ELR (cell line): Measurements from ENCODE around the gene UBR1.
A peak's percentile ranks its signal among the peaks of the same experiment; 100 is the strongest.
"Not testable (repeated sequence)": the region's sequence is repeated elsewhere in the genome, so short reads cannot be mapped to it uniquely, and the experiment has no call there.

Experiments used
- DNase-seq: peaks from one replicate; pipeline ENCODE4 v3.0.0-alpha.2; 2015; ENCODE audit warnings: low read depth

The UBR1 gene

DNA sequence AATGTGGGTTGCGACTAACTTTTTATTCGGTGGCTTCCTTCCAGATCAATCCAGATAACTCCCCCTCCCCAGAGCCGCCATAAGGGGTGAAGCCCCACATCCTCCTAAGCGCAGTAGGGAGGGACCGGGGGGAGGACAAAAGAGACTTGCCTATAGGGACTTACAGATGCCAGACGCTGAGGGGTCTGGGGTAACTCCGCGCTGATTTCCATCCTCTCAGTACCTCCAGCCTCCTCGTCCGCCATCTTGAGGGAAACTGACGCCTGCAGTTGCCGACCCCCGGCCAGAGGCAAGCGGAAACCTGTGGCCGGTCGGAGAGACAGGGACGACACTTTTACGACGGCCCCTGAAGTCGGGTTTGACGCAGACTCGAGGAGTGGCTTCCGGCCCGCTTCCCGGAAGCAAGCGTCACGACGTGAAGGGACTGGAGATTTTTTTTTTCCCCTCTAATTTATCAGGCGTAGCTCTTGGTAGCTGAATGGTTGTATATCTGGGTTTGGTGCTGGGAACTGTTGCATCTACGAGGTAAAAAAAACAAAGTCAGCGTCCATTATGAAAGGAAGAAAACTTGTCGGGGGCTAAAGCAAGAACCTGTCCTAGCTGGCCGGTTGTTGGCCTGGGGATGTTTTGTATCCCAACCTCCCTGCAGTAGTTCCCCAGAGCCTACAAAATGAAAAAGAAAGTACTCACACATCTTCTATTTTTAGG lies at the start of gene UBR1:
UBR1 (minus strand) TSS at position 261 of the 708 bp plus-strand sequence; CDS start at position 245, 16 bp downstream.
- peak; percentile 94 for DNase-seq

- no peak for DNase-seq
These were observed 47.4 kb upstream of the UBR1 start for GRCh38 chr15:43153269-43153668.

- no peak for DNase-seq
These were observed 45.9 kb upstream of the UBR1 start for GRCh38 chr15:43151688-43152087.

- DNase-seq = peak; percentile 98
These were observed 44.5 kb upstream of the UBR1 start for GRCh38 chr15:43150191-43150929.

DNA sequence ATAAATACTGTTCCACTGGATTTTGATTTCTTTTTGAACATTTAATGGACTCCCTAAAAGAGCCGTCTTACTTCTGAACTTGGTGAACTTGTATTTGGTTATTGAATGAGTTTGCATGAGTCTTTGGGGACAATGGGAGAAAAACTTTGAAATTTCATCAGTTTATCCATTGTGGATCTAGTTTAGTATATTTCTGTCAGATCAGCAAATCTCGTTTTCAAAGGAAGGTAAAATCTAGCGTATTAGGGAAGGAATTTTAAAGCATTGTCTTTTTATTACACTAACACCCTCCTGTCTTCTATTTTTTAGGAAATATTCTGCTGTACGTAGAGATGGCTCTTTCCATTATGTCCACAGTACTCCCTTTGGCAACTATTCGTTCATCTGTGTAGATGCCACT lies 40.3 kb upstream of the UBR1 start:
- DNase-seq = no peak

GRCh38 chr15:43144512-43144911 lies 38.7 kb upstream of the UBR1 start:
- no peak for DNase-seq

- no peak for DNase-seq
These were observed 37.5 kb upstream of the UBR1 start for GRCh38 chr15:43143203-43143941.

DNA sequence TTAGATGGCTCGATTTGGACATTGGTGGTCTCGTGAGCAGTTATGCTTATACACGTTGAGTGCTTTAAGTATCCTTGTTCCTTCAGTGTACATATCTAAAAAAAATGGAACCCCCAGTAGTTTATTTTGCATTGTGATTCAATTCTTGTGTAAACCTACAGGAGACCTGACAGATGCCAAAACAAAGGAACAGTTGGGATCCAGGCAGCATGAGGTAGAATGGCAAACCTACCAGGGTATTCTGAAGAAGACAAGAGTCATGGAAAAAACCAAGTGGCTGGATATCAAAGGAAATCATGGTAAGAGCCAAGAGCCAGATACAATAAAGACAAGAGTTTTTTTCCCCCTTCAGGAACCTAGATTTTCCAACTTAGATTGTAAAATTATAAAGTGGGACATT lies 29.5 kb upstream of the UBR1 start:
- DNase-seq = no peak

DNA sequence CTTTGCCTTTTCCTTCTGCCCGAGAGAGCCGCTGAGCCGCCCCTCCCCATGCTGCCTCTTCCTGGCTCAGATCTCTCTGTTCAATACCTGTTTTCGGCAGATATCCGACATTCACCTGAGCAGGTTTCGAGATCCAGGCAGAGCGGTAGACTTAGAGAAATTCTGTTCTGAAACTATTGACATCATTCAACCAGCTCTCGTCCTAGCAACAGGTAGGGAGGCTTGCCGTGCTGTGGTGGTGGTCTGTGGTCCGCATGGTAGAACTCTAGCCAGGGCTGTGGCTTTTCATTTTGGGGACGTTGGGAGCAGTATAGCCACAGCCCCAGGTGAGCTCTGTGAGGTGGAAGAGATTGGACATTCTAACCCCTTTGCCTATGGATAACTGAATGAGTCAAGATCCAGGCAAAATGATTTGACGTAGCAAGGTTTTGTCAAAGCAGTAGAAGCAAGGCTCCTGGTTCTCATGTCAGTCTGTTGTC lies 28.4 kb upstream of the UBR1 start:
- no peak for DNase-seq

DNA sequence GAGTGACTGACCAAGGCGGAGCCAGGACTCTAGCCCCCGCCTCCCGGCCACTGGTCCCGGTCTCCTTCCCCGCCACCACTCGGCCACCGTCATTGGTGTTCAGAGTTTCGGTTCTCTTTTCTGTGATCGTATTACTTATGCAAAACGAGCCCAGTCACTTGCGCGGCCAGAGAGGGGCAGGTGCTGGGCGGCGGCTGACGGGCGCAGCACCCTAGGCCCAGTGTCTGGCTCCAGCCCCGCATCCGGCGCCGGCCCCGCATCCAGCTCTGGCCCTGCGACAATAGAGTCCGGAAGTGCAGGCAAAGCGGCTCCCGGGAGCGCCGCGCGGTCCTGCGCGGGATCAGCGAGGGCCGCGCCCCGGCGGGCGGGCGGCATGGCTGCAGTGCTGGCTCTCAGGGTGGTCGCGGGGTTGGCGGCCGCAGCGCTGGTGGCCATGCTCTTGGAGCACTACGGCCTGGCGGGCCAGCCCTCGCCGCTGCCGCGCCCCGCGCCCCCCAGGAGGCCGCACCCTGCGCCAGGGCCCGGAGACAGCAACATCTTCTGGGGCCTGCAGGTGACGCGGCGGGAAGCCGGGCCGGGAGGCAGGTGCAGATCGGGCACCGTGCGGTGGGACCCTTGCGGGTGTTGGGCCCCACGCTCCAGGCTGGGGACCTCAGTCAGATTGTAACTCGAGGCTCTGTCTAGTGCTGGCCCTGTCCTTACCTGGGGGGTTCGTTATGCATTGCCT lies 27.8 kb upstream of the UBR1 start, which contains the start of gene TMEM62:
TMEM62 (plus strand) TSS at position 157 of the 727 bp plus-strand sequence; CDS start at position 374, 217 bp downstream.
- peak; percentile 76 for DNase-seq

- DNase-seq = no peak
These were observed 27.1 kb upstream of the UBR1 start for GRCh38 chr15:43132830-43133429.

GRCh38 chr15:43128980-43129335 lies 23.1 kb upstream of the UBR1 start:
- no peak for DNase-seq

GRCh38 chr15:43128174-43128979 lies 22.5 kb upstream of the UBR1 start:
- DNase-seq = not testable (repeated sequence)

GRCh38 chr15:43127752-43128151 lies 21.9 kb upstream of the UBR1 start:
- DNase-seq = no peak

- no peak for DNase-seq
These were observed 20.5 kb upstream of the UBR1 start for GRCh38 chr15:43126356-43126755.

- DNase-seq = no peak
These were observed 19.3 kb upstream of the UBR1 start for GRCh38 chr15:43125100-43125661.

GRCh38 chr15:43121863-43122262 lies 16.0 kb upstream of the UBR1 start:
- no peak for DNase-seq

DNA sequence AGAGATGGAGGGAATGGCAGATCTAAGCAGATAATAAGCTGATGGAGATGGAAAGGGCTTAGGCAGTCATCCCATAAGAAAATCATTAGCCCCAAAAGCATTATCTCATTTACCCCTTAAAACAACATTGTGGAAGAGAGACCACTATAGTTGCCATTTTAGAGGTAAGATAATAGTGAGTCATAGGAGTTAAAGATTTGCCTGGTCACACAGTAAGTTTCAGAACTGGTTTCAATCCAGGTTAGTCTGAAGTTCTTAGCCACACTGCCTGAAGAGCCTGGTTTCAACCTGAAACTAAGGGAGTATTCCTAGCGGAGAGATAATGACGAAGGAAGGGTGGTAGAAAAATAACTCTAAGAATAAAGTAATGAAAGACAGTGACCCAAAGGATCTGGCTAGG lies 13.0 kb upstream of the UBR1 start:
- DNase-seq = no peak

DNA sequence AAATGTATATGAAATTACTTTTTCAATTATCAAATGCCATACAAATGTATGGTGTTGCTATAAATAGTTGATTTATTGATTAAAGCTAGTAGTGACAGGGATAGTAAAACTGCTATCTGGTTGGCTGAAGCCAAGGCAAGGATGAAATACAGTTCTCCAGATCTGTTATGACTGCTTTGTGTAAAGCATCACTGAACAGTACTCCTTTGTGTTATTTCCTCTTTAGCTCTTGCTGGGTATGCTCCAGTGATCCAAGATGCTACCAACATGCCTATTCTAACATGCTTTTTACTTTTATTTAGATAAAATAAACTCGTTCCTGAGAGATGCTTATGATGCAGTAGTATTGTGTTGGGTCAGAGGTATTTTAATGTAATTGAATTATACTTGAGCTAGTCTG lies 12.4 kb upstream of the UBR1 start:
- DNase-seq = no peak

DNA sequence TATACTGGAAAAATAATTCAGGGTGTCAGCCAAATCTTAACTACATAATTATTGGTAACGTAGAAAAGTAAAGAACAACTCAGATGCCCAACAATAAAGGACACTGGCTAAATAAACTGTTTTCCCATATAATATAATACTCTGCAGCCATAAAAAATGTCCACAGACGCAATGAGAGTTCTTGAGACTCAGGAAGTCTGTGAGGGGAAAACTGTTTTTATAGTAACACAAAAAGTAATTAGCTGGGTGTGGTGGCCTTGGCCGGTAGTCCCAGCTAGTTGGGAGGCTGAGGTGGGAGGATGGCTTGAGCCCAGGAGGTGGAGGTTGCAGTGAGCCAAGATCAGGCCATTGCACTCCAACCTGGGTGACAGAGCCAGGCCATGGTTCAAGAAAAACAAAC lies 5.5 kb upstream of the UBR1 start:
- DNase-seq = no peak
